COLO668 (cell line): ENCODE measurements around the gene COG5.
A peak's percentile ranks its signal among the peaks of the same experiment; 100 is the strongest.

Experiments
- DNase-seq: peaks from one replicate; lab custom pipeline; 2025; ENCODE audit not compliant: unreplicated experiment; lab: John Stamatoyannopoulos, UW

Gene COG5

DNA sequence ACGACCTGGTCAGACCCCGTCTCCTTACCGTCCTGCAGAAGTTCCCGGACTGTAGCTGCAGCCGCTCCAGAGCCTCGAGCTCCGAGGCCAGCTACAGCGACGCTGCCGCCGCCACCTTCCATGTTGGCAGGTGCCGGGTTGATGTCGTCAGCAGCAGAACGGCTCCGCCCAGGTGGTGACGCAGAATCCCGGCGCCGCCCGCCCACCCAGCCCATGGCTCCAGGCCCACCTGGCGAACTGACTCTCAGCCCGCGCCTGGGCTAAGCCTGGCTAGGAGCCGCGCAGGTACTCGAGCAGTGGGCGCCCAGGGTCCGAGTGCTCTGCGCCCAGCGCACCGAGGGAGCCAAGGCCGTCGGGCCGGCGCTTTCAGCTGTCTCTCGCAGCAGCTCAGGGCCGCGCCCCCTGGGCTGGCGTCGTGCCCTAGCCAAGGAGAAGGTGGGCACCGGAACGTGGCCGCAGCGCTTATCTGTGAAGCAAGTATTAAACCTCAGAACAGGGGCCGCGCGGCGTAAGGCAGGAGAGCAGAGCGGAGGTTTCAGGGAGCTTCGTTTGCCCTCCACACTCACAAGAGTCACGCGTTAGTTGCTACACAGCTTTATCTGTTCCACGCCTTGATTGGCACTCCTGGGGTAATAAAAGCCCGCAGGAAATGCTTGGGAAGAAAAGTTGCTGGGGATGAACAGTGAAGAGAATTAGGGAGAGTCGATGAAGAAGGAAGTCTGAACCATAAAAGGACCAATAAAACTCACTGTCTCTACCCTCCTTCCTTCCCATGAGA, at the start of gene COG5, which contains the start of gene DUS4L:
Gene COG5, minus strand, starts transcription at position 146 of the 778 bp plus-strand sequence. Its CDS starts 24 bp downstream, at position 122.
Gene DUS4L, plus strand, starts transcription at position 197 of the 778 bp plus-strand sequence. CDS start 3,100 bp downstream, outside the sequence.
- DNase-seq, result peak; percentile 87

DNA sequence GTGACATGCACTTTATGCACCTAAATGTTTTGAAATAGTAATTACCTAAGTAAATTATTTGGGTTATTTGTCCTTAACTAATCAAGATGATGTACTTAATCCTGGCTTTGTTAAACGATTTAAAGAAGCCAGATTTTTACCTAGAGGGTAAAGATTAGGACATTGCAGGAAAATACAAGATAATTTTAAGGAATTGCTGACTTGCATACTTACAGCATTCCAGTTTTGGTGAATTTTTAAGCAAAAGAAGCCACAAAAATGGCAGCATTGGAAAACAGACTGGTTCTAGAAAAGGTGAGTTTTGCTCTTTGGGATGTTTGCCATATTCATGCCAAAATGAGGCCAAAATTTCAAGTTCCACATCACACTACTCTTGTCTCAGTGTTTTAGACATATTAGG, 49.7 kb upstream of the COG5 start:
- DNase-seq, result no peak

- DNase-seq, result no peak
These were observed 46.6 kb upstream of the COG5 start for GRCh38 chr7:107610323-107610722.

DNA sequence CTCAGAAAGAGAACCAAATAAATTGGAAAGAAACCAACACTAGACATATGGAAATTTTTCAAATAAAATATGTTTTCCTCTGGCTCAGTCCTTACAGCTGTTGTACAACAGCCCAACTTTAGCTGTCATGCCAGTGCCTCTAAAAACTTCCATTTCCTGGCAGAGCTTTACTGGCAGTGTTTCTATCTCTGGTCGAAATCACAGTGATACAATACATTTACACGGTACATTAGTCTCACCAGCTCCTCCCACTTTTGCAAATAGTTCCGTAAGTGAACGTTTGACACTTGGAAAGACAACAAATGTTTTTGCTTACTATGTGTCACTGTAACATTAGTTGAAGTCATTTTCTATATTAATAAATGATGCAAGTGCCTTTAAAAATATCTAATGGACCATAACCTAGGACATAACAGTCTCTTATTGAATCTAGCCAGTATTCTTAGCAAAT, 46.1 kb upstream of the COG5 start:
- no peak for DNase-seq

DNA sequence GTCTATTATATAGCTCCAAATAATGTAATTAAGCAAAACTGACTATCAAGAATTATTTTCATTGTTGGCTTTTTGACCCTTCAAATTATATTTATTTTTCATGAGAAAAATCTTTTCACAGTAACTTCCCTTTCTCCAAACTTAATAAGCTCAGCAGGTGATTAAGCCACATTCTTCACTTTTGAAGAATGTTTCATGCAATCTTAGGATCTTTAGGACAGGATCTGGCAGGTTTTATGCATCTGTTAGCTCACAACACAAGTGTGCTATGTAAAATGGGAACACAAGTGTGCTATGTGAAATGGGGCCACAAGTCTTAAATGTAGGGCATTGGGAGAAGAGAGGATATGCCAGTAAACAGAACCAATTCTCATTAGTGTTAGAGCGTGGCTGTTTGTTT, 42.6 kb upstream of the COG5 start:
- DNase-seq, result no peak

GRCh38 chr7:107605218-107605815, 41.6 kb upstream of the COG5 start:
- no peak for DNase-seq

DNA sequence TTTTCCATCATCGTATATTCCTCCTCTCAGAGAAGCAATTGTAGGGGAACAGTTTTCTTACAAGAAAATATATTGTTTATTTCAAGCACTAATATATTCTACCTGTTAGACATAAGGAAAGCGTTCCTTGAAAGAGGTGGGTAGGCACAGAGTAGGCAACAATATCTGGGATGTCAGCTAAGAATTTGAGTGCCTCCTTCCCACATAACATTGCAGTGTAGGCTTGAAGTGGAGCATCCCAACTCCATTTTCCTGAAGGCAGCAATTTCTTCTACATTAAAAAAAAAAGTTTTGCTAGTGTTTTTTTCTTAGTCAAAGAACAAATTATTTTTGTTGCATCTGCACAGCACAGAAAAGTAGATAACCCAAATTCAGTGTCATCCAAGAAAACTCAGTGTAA, 37.1 kb upstream of the COG5 start:
- no peak for DNase-seq

DNA sequence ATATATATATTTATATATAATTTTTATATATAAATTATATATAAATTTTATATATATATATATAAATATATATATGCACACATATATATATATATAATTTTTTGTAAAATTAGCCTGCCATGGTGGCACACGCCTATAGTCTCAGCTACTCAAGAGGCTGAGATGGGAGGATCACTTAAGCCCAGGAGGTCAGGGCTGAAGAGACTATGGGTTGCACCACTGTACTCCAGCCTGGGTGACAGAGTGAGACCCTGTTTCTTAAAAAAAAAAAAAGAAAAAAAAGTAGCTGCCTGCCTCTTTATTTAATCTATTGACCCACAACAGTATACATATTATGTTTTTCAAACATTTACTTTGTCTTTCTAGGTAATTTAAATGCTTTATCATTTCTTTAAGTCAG, 35.5 kb upstream of the COG5 start:
- no peak for DNase-seq

- no peak for DNase-seq
These were observed 34.2 kb upstream of the COG5 start for GRCh38 chr7:107597953-107598352.

DNA sequence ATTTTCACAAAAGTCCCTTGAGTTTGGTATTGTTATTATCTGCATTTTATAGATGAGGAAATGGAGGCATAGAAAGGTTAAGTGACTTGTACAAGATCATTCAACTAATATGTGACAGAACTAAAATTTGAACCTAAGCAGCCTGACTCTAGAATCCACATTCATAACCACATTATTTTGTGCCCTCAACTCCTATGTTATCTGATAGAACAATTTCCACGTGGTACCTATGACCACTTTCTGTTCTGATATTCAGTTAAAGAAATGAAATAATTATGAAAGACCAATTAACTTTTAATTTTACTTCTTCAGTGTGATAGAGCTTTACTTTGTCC, 33.8 kb upstream of the COG5 start:
- DNase-seq, result no peak

DNA sequence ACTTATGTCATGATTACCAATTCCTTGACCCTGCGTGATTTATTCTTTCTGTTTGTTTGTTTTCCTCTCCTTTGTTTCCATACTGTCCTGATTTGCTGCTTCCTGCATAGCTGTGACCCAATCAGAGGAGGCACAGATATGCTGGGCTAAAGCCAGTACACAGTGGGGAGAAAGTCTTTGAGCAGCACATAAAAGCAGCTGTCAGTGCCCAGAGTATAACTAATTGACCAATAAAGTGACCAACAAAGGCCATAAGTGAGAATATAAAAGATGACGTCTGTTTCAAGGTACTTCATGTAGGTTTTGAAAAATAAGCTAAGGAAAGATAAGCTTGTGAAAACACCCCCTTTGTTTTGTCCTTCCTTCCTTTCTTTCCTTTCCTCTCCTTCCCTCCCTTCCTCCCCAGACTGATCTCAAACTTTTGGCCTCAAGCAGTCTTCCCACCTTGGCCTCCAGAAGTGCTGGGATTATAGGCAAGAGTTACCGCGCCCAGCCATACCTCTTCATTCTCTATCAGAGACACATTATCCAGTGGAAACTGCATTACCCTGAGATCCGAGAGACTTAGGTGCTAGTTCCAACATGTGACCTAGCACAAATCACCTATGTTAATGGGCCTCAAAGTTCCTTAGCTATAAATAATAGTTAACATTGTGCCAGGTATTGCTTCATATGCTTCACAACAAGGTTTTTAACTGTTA, 33.3 kb upstream of the COG5 start:
- DNase-seq, result no peak

DNA sequence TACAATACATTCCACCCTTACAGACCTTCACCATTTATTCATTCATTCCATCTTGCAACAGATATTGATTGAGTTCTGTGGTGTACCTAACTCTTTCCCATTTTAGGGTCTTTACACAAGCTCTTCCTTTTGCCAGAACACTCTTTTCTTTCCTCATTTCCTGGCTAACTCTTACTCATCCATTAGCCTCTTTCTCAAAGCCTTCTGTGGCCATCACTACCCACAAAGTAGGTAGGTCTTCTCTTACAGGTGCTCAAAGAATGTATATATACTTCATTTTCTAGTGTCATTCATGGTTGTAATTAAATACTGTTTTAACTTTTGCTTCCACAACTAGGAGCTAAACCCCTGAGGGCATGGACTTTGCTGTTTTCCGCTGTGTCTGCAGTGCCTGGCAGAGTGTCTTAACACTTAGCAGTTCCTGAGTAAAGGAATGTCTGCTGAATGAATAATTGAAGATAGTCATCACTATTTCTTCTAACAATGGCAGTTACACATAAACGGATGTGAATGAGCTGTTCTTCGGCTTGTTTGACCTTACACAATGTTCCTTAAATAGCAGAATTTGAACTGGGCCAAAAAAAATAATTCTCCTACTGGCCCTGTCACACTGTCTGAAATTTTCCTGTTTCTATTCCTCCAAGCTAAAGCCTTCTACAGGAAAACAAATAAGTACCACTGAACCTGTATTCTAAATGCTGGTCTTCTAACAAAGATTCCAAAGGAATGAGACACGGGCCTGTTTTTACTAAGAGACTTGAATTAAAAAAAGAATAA, 31.4 kb upstream of the COG5 start:
- DNase-seq, result no peak

DNA sequence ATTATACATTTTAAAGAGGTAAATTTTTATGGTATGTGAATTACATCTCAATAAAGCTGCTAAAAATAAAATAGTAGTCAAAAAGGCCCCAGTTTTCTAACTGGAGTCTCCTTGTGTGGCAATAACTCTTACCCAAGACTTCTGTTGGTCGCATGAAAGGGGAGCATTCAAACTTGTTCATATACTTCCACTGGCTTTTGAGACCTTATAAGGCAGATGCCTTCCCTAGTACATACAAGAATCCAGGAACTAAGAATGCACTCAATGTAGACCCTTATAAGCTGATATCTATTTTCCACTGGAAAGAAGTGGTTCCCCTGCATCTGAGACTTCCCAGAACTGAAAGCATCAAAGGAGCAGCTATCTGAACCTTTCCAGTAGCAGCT, 29.3 kb upstream of the COG5 start:
- DNase-seq, result no peak

- no peak for DNase-seq
These were observed 28.8 kb upstream of the COG5 start for GRCh38 chr7:107592361-107593024.

GRCh38 chr7:107591421-107591820, 27.7 kb upstream of the COG5 start:
- DNase-seq, result no peak

- DNase-seq, result no peak
These were observed 24.9 kb upstream of the COG5 start for GRCh38 chr7:107588529-107589130.

- no peak for DNase-seq
These were observed 21.0 kb upstream of the COG5 start for GRCh38 chr7:107584716-107585115.

DNA sequence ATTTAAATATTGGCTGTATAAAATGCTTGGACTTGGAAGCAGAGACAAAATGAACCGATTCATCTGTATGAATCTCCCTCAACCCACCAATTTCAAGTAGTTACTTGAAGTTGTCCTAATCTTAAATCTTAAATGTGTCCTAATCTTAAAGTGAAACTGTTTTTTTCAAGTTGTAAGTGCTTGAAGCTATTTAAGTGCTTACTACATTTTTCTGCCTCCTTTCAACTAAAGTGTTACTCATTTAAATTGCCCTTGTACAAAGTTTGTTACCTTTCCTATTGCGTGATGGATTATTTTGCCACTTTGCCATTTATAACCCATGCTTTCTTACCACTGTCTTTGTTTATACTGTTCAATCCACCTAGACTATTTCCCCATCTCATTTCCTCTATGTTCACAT, 19.2 kb upstream of the COG5 start:
- DNase-seq, result no peak

DNA sequence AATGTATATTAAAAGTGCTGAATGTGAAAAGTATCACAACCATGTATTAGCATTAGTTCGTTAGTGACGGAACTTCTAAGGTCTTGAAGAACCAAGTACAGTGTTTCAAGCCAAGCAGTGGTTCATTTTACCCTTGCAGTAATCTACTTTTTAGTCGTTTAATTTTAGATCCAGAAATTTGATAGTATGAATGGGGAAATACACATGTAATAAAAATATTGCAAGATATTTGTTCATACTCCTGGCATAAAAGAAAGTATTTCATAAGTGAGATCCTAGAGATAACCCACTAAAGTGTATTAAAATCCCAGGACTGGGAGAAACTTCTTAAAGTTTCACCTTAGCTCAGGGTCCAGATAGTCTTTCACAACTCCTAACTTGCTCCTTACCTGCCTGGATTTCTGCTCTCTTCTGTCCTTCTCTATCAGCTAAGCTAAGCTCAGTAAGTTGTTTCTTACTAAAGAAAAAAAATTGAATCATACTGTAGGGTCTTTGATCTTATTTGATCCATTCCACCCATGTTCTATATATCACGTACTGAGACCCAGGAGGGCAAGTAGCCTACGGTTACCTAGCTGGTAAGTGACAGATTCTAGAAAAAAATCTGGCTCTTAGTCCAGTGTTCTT, 17.8 kb upstream of the COG5 start:
- no peak for DNase-seq
